ENCODE results near the gene LIPF. TPM values are rescaled to one million over a fixed set of nuclear protein-coding genes. Genes with fewer than 3 reads are reported as not detected.

LIPF gene
- total RNA-seq, 1 experiment from 2014 or later, result not detected

GRCh38 chr10:88670497-88670896, 6.3 kb downstream of the LIPF start:
- POLR2A ChIA-PET, result no interaction called here
- Histone ChIP-seq H3K4me2 (ENCODE audit: low read length) (no peak overlapping the region), H3K9me2 (ENCODE audit: insufficient read depth) (peaks cover 5% of the 10 kb centered on the region; the same call in 1 of the 2 replicates), H3K36me3 (ENCODE audit: control insufficient read depth in 1 of 2, insufficient read depth in 2 of 2, low read length in 2 of 2) (no peaks in the 10 kb centered on the region), H3K27ac (ENCODE audit: low read depth, low read length) (no peak overlapping the region), H4K20me1 (ENCODE audit: insufficient read depth) (no peaks in the 10 kb centered on the region), H3K79me2 (ENCODE audit: insufficient read depth, low read length) (no peaks in the 10 kb centered on the region), H3K27me3 (ENCODE audit: insufficient read depth, low read length) (no peaks in the 10 kb centered on the region), H3K4me3 (replicated peaks in 1 of 2; ENCODE audit: low read depth in 1 of 2, low read length in 2 of 2) (no peak overlapping the region), H3K4me1 (ENCODE audit: control insufficient read depth in 1 of 2, insufficient read depth in 2 of 2, low read length in 2 of 2) (no peaks in the 10 kb centered on the region), H3K9ac (ENCODE audit: low read length) (no peak overlapping the region), H3K9me3 (ENCODE audit: control insufficient read depth in 1 of 2, insufficient read depth in 1 of 2, low read depth in 1 of 2, low read length in 2 of 2) (no peaks in the 10 kb centered on the region), H2AFZ (ENCODE audit: low read depth, low read length, poor library complexity, severe bottlenecking) (no peak overlapping the region)
- TF ChIP-seq EGR1 (IDR thresholded peaks at IDR 0.05; ENCODE audit: low read depth) (no peak), EZH2 (IDR thresholded peaks at IDR 0.05) (no peak), ZBTB33 (IDR thresholded peaks at IDR 0.05; ENCODE audit: extremely low read depth, insufficient replicate concordance, low read length) (no peak), EZH2phosphoT487 (IDR thresholded peaks at IDR 0.05; ENCODE audit: borderline replicate concordance) (no peak), ZFX (IDR thresholded peaks at IDR 0.05) (no peak), MAX (IDR thresholded peaks at IDR 0.05) (no peak), CBX3 (IDR thresholded peaks at IDR 0.05; ENCODE audit: low read depth) (no peak), POLR2AphosphoS5 (IDR thresholded peaks at IDR 0.05; ENCODE audit: low read depth, low read length) (no peak)
- no TSS peak for BruUV-seq (replicated peaks)
- DNase-seq (ENCODE audit: low read depth, low spot score) (no peak), ATAC-seq (no peak)
- RAD21 ChIA-PET (ENCODE audit: low non-redundant PET in 1 of 2, low total read pairs in 2 of 2, uncharacterized antibody in 2 of 2, unreplicated experiment in 2 of 2), result no interaction called here
- CTCF ChIA-PET, result no interaction called here
- intact Hi-C loops (cut with micrococcal nuclease), result no loop called here

DNA sequence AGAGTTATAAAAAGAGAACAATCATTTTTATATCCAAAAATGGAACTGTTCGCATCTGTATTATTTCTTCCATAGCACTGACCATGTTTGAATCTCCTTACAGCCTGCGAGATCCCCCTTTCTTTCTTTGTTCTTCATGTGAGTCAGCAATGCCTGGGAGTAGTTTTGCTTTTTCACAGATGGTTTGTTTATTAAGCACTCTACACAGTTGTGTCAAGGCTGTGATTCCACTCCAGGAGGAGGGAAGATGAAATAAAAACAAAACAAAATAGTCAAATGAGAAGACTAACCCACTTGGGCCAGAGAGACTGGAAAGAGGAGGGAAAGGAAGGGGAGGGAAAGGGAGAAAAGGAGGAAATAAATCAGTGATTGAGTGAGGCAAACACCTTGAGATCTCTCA, 7.8 kb downstream of the LIPF start:
- ChIA-PET CTCF (no interaction called here), RAD21 (ENCODE audit: low non-redundant PET in 1 of 2, low total read pairs in 2 of 2, uncharacterized antibody in 2 of 2, unreplicated experiment in 2 of 2) (no interaction called here), POLR2A (no interaction called here)
- H3K9me2 ChIP-seq (ENCODE audit: insufficient read depth), result peaks cover 5% of the 10 kb centered on the region; the same call in 1 of the 2 replicates
- H3K9me3 ChIP-seq (ENCODE audit: control insufficient read depth in 1 of 2, insufficient read depth in 1 of 2, low read depth in 1 of 2, low read length in 2 of 2), result no peaks in the 10 kb centered on the region
- H3K4me1 ChIP-seq (ENCODE audit: control insufficient read depth in 1 of 2, insufficient read depth in 2 of 2, low read length in 2 of 2), result no peaks in the 10 kb centered on the region
- H3K27me3 ChIP-seq (ENCODE audit: insufficient read depth, low read length), result no peaks in the 10 kb centered on the region
- H3K79me2 ChIP-seq (ENCODE audit: insufficient read depth, low read length), result no peaks in the 10 kb centered on the region
- TF ChIP-seq YY1 (IDR thresholded peaks at IDR 0.05; ENCODE audit: extremely low read depth, insufficient replicate concordance, low read depth, low read length), result no peak
- TF ChIP-seq ZFX (IDR thresholded peaks at IDR 0.05), result no peak
- no peak for TF ChIP-seq CBX3 (IDR thresholded peaks at IDR 0.05; ENCODE audit: low read depth)
- no peak for TF ChIP-seq SP1 (IDR thresholded peaks at IDR 0.05; ENCODE audit: low read depth)
- TF ChIP-seq EZH2phosphoT487 (IDR thresholded peaks at IDR 0.05; ENCODE audit: borderline replicate concordance), result no peak
- no peak for TF ChIP-seq POLR2AphosphoS5 (IDR thresholded peaks at IDR 0.05; ENCODE audit: low read depth, low read length)
- TF ChIP-seq ZBTB33 (IDR thresholded peaks at IDR 0.05; ENCODE audit: extremely low read depth, insufficient replicate concordance, low read length), result no peak
- TF ChIP-seq ELF1 (IDR thresholded peaks at IDR 0.05; ENCODE audit: borderline replicate concordance, low read depth), result no peak
- TF ChIP-seq EGR1 (IDR thresholded peaks at IDR 0.05; ENCODE audit: low read depth), result no peak
- TF ChIP-seq JUND (IDR thresholded peaks at IDR 0.05), result no peak
- TF ChIP-seq MAX (IDR thresholded peaks at IDR 0.05), result no peak
- no peaks in the 10 kb centered on the region for H4K20me1 ChIP-seq (ENCODE audit: insufficient read depth)
- no peak overlapping the region for H2AFZ ChIP-seq (ENCODE audit: low read depth, low read length, poor library complexity, severe bottlenecking)
- H3K27ac ChIP-seq (ENCODE audit: low read depth, low read length), result no peak overlapping the region
- ATAC-seq (no peak), DNase-seq (ENCODE audit: low read depth, low spot score) (no peak)
- intact Hi-C loops (cut with micrococcal nuclease), result no loop called here
- H3K4me2 ChIP-seq (ENCODE audit: low read length), result no peak overlapping the region
- H3K36me3 ChIP-seq (ENCODE audit: control insufficient read depth in 1 of 2, insufficient read depth in 2 of 2, low read length in 2 of 2), result no peaks in the 10 kb centered on the region
- no peak overlapping the region for H3K9ac ChIP-seq (ENCODE audit: low read length)
- no TSS peak for BruUV-seq (replicated peaks)
- no peak overlapping the region for H3K4me3 ChIP-seq (replicated peaks in 1 of 2; ENCODE audit: low read depth in 1 of 2, low read length in 2 of 2)

Measured in HCT116 (cell line).